Panc1 (cell line): ENCODE measurements around the gene SLC12A8. TPM values are rescaled to one million over a fixed set of nuclear protein-coding genes. Genes with fewer than 3 reads are reported as not detected.

ENCODE experiments used
- ATAC-seq: fragments of 200-7000 bp; cut with Tn5 transposase; 2 replicates; pipeline ENCODE4 v1.9.1; 2020; ENCODE audit warnings: mild to moderate bottlenecking, moderate library complexity
- BruUV-seq: library from RNA; stranded (reverse); fragments of 400-500 nt; replicated peaks from 2 replicates; lab custom pipeline; 2021; lab: Mats Ljungman, UMichigan
- CTCF ChIA-PET: fragments of 300-600 bp; sonication (Branson Sonifier 250); formaldehyde crosslinking; loops from one replicate; lab custom pipeline; 2022; ENCODE audit warnings: antibody characterized with exemption; lab: Charles Lee
- POLR2A ChIA-PET: fragments of 300-600 bp; sonication (Branson Sonifier 250); formaldehyde crosslinking; loops from one replicate; lab custom pipeline; 2022; ENCODE audit warnings: antibody characterized with exemption; lab: Charles Lee
- DNase-seq: peaks from one replicate; pipeline ENCODE4 v3.0.0-alpha.2; 2010; ENCODE audit warnings: low read depth, low spot score
- H3K27ac ChIP-seq: 2 replicates; pipeline ENCODE4 v1.5.1; 2011; ENCODE audit warnings: mild to moderate bottlenecking, low read length, inconsistent platforms
- H3K27me3 ChIP-seq: fragments of 200-500 bp; sonication (Bioruptor generic); 2 replicates; pipeline ENCODE4 v1.6.0; 2014; ENCODE audit warnings: low read length, inconsistent platforms; ENCODE audit not compliant: control insufficient read depth, insufficient read depth
- H3K36me3 ChIP-seq: fragments of 200-500 bp; sonication (Bioruptor generic); 2 replicates; pipeline ENCODE4 v1.5.1; 2014; ENCODE audit warnings: inconsistent platforms, mild to moderate bottlenecking, low read length, moderate library complexity; ENCODE audit not compliant: control insufficient read depth, insufficient read depth
- H3K4me1 ChIP-seq: 2 replicates; pipeline ENCODE4 v1.5.1; 2011; ENCODE audit warnings: inconsistent platforms, mild to moderate bottlenecking, low read length, moderate library complexity; ENCODE audit not compliant: control insufficient read depth, insufficient read depth
- H3K4me3 ChIP-seq, 2 experiments: 2 replicates each; pipeline ENCODE4 v1.5.1; 2011 to 2012; ENCODE audit warnings: low read depth in 2 of 2, low read length in 2 of 2, mild to moderate bottlenecking in 2 of 2, inconsistent platforms in 1 of 2, moderate library complexity in 1 of 2
- H3K9me3 ChIP-seq: fragments of 200-500 bp; sonication (Bioruptor generic); 2 replicates; pipeline ENCODE4 v1.5.1; 2014; ENCODE audit warnings: low read depth, mild to moderate bottlenecking, inconsistent platforms, low read length, moderate library complexity; ENCODE audit not compliant: control insufficient read depth, insufficient read depth
- CTCF ChIP-seq: fragments of 450-650 bp; IDR thresholded peaks from 2 replicates; pipeline ENCODE4 v1.5.1; 2017; ENCODE audit warnings: mild to moderate bottlenecking
- POLR2AphosphoS5 ChIP-seq: IDR thresholded peaks from 2 replicates; pipeline ENCODE4 v1.6.1; 2012; ENCODE audit warnings: mild to moderate bottlenecking, low read depth, low read length, moderate library complexity
- REST ChIP-seq, 2 experiments: IDR thresholded peaks; 2 replicates each; pipeline ENCODE4 v1.6.1; 2011 to 2012; ENCODE audit warnings: low read depth in 2 of 2, control low read depth in 1 of 2, low read length in 1 of 2, mild to moderate bottlenecking in 1 of 2, moderate library complexity in 1 of 2; ENCODE audit not compliant: insufficient read depth in 1 of 2
- SIN3A ChIP-seq: IDR thresholded peaks from 2 replicates; pipeline ENCODE4 v1.6.1; 2012; ENCODE audit warnings: low read depth, mild to moderate bottlenecking, low read length, moderate library complexity, borderline replicate concordance; ENCODE audit not compliant: insufficient read depth
- TCF7L2 ChIP-seq: IDR thresholded peaks from 2 replicates; pipeline ENCODE4 v1.6.1; 2011; ENCODE audit warnings: mild to moderate bottlenecking, low read depth, low read length, inconsistent platforms
- in situ Hi-C: cut with HindIII; loops from 2 replicates; pipeline ENCODE4 v1.10.0; 2016; ENCODE audit warnings: low sequenced_read_pairs, low pct_unique_long_range_greater_than_20kb
- intact Hi-C: fragments of 100-400 bp; cut with micrococcal nuclease; formaldehyde crosslinking; loops from one replicate; pipeline ENCODE4 v1.10.0; 2022; ENCODE audit not compliant: unreplicated experiment
- total RNA-seq: library from RNA; stranded (reverse); gene quantifications from one replicate; pipeline ENCODE4 v1.2.1, GENCODE V29; 2021; ENCODE audit not compliant: unreplicated experiment

SLC12A8 gene
- total RNA-seq, 1 experiment from 2014 or later = 7.0 TPM

GRCh38 chr3:125105116-125105515 is 107.4 kb downstream of the SLC12A8 start:
- H3K27me3 ChIP-seq = no peaks in the 10 kb centered on the region
- no peak overlapping the region for H3K4me3 ChIP-seq
- ATAC-seq (no peak), DNase-seq (no peak)
- TF ChIP-seq REST (IDR thresholded peaks at IDR 0.05; ENCODE audit: insufficient read depth in 1 of 2, low read depth in 2 of 2, low read length in 1 of 2) (no peak), TCF7L2 (no peak), SIN3A (no peak), POLR2AphosphoS5 (no peak), CTCF (no peak)
- BruUV-seq = no TSS peak
- peaks cover 19% of the 10 kb centered on the region for H3K4me1 ChIP-seq
- H3K27ac ChIP-seq = no peak overlapping the region
- no peaks in the 10 kb centered on the region for H3K9me3 ChIP-seq
- ChIA-PET CTCF (interaction anchor here (0.5 kb wide), 1 partner anchor 308 kb away, joined by 5 read pairs; no protein-coding TSS in a partner anchor), POLR2A (no interaction called here)
- in situ Hi-C loops = no loop called here
- intact Hi-C loops = no loop called here
- no peaks in the 10 kb centered on the region for H3K36me3 ChIP-seq

- no TSS peak for BruUV-seq
- DNase-seq (no peak), ATAC-seq (no peak)
- intact Hi-C loops (no loop called here), in situ Hi-C loops (no loop called here)
- Histone ChIP-seq H3K27ac (no peak overlapping the region), H3K9me3 (no peaks in the 10 kb centered on the region), H3K4me1 (peaks cover 16% of the 10 kb centered on the region), H3K36me3 (no peaks in the 10 kb centered on the region), H3K4me3 (no peak overlapping the region), H3K27me3 (no peaks in the 10 kb centered on the region)
- POLR2A ChIA-PET = no interaction called here
- CTCF ChIA-PET = no interaction called here
- TF ChIP-seq CTCF = no peak
- TF ChIP-seq TCF7L2 = no peak
- no peak for TF ChIP-seq POLR2AphosphoS5
- no peak for TF ChIP-seq REST (IDR thresholded peaks at IDR 0.05; ENCODE audit: insufficient read depth in 1 of 2, low read depth in 2 of 2, low read length in 1 of 2)
- no peak for TF ChIP-seq SIN3A
Observed at GRCh38 chr3:125104639-125105038, 107.9 kb downstream of the SLC12A8 start.
